H1 (cell line): ENCODE data around the gene ABTB1. TPM values are rescaled to one million over a fixed set of nuclear protein-coding genes. Genes with fewer than 3 reads are reported as not detected.
A peak's percentile ranks its signal among the peaks of the same experiment; 100 is the strongest.

Source experiments
- CTCF ChIA-PET: fragments of 300-600 bp; sonication (Branson Sonifier 250); formaldehyde crosslinking; loops from one replicate; lab custom pipeline; 2021; ENCODE audit not compliant: partially characterized antibody; lab: Charles Lee
- POLR2A ChIA-PET: fragments of 300-600 bp; sonication (Branson Sonifier 250); formaldehyde crosslinking; loops from one replicate; lab custom pipeline; 2021; ENCODE audit warnings: inconsistent platforms; ENCODE audit not compliant: partially characterized antibody; lab: Charles Lee
- DNase-seq, 2 experiments: peaks; one replicate each; pipeline versions ENCODE4 v3.0.0 to v3.0.0-alpha.2; 2010 to 2022; ENCODE audit warnings: low spot score in 2 of 2, low read depth in 1 of 2, mixed read lengths in 1 of 2
- FAIRE-seq: peaks from 2 replicates; lab custom pipeline; 2011; peaks lifted over from hg19 to GRCh38; lab: Jason Lieb, UNC
- H2AFZ ChIP-seq: 2 replicates; pipeline ENCODE4 v1.8.1; 2012; ENCODE audit warnings: low read length, inconsistent platforms
- H2AK5ac ChIP-seq: 2 replicates; pipeline ENCODE4 v1.6.1; 2013; ENCODE audit warnings: low read depth, low read length
- H2BK120ac ChIP-seq: replicated peaks from 2 replicates; pipeline ENCODE3; 2013; ENCODE audit warnings: low read depth, low read length, inconsistent platforms
- H2BK12ac ChIP-seq: 2 replicates; pipeline ENCODE4 v1.6.1; 2013; ENCODE audit warnings: low read depth, low read length
- H2BK15ac ChIP-seq: 2 replicates; pipeline ENCODE4 v1.6.1; 2013; ENCODE audit warnings: low read length
- H2BK20ac ChIP-seq: 2 replicates; pipeline ENCODE4 v1.6.1; 2013; ENCODE audit warnings: low read length
- H2BK5ac ChIP-seq: 2 replicates; pipeline ENCODE4 v1.6.1; 2013; ENCODE audit warnings: low read depth, low read length
- H3K14ac ChIP-seq: 2 replicates; pipeline ENCODE4 v1.6.1; 2013; ENCODE audit warnings: inconsistent platforms; ENCODE audit not compliant: insufficient read length
- H3K18ac ChIP-seq: 2 replicates; pipeline ENCODE4 v1.6.1; 2013; ENCODE audit warnings: low read length; ENCODE audit errors: extremely low read depth
- H3K23ac ChIP-seq: 2 replicates; pipeline ENCODE4 v1.6.1; 2013; ENCODE audit warnings: inconsistent platforms; ENCODE audit not compliant: insufficient read length
- H3K23me2 ChIP-seq: 2 replicates; pipeline ENCODE4 v1.6.1; 2013; ENCODE audit warnings: low read depth, low read length
- H3K27ac ChIP-seq: 2 replicates; pipeline ENCODE4 v1.6.1; 2011; ENCODE audit warnings: low read depth, low read length, inconsistent platforms
- H3K27me3 ChIP-seq, 4 experiments: replicated peaks in 1 of 4; 1 replicate in 1 of 4; 2 replicates in 3 of 4; pipeline versions ENCODE4 v1.6.1 to v1.8.1; 2011 to 2013; ENCODE audit warnings: low read length in 3 of 4, mild to moderate bottlenecking in 3 of 4, inconsistent platforms in 2 of 4, mixed read lengths in 2 of 4, moderate library complexity in 1 of 4; ENCODE audit not compliant: control insufficient read depth in 3 of 4, insufficient read depth in 3 of 4; ENCODE audit errors: extremely low read depth in 1 of 4
- H3K36me3 ChIP-seq, 4 experiments: 2 replicates each; pipeline versions ENCODE4 v1.6.1 to v1.8.1; 2011 to 2013; ENCODE audit warnings: mild to moderate bottlenecking in 4 of 4, low read length in 3 of 4, moderate library complexity in 2 of 4, control low read depth in 1 of 4, inconsistent platforms in 1 of 4; ENCODE audit not compliant: insufficient read depth in 4 of 4, control insufficient read depth in 2 of 4
- H3K4ac ChIP-seq: replicated peaks from 2 replicates; pipeline ENCODE3; 2013; ENCODE audit warnings: low read length, low read depth, mixed read lengths, inconsistent platforms; ENCODE audit not compliant: insufficient read length
- H3K4me1 ChIP-seq, 4 experiments: replicated peaks in 1 of 4; 1 replicate in 1 of 4; 2 replicates in 3 of 4; pipeline versions ENCODE4 v1.6.1 to v1.8.1; 2011 to 2013; ENCODE audit warnings: low read length in 3 of 4, inconsistent platforms in 2 of 4, mixed read lengths in 1 of 4; ENCODE audit not compliant: insufficient read depth in 4 of 4, control insufficient read depth in 3 of 4
- H3K4me2 ChIP-seq, 2 experiments: 2 replicates each; pipeline versions ENCODE4 v1.6.1 to v1.8.1; 2011 to 2013; ENCODE audit warnings: low read depth in 2 of 2, low read length in 2 of 2, control low read depth in 1 of 2, inconsistent platforms in 1 of 2, mild to moderate bottlenecking in 1 of 2; ENCODE audit not compliant: insufficient read depth in 1 of 2
- H3K4me3 ChIP-seq, 4 experiments: fragments of 200-600, 300-600 bp in 1 of 4; sonication (generic), shearing (Covaris generic), sonication (Bioruptor Twin) in 1 of 4; 2 replicates each; pipeline versions ENCODE4 v1.5.1 to v1.8.1; 2011 to 2016; ENCODE audit warnings: low read length in 4 of 4, low read depth in 3 of 4, control low read depth in 2 of 4, inconsistent platforms in 2 of 4, mild to moderate bottlenecking in 2 of 4, mixed read lengths in 1 of 4, moderate library complexity in 1 of 4; ENCODE audit not compliant: insufficient read depth in 2 of 4; ENCODE audit errors: extremely low read depth in 1 of 4
- H3K56ac ChIP-seq: replicated peaks from 2 replicates; pipeline ENCODE3; 2013; ENCODE audit warnings: low read depth, mild to moderate bottlenecking, mixed read lengths, low read length, inconsistent platforms; ENCODE audit not compliant: insufficient read length
- H3K79me1 ChIP-seq: 2 replicates; pipeline ENCODE4 v1.6.1; 2013; ENCODE audit warnings: low read depth, low read length, control low read depth
- H3K79me2 ChIP-seq, 2 experiments: 2 replicates each; pipeline versions ENCODE4 v1.6.1 to v1.8.1; 2012 to 2013; ENCODE audit warnings: low read length in 2 of 2, mild to moderate bottlenecking in 2 of 2, inconsistent platforms in 1 of 2; ENCODE audit not compliant: insufficient read depth in 2 of 2, control insufficient read depth in 1 of 2
- H3K9ac ChIP-seq, 4 experiments: replicated peaks in 1 of 4; 1 replicate in 1 of 4; 2 replicates in 3 of 4; pipeline versions ENCODE4 v1.6.1 to v1.8.1; 2011 to 2013; ENCODE audit warnings: low read depth in 3 of 4, low read length in 3 of 4, control low read depth in 2 of 4, mild to moderate bottlenecking in 2 of 4, moderate library complexity in 2 of 4, inconsistent platforms in 1 of 4; ENCODE audit errors: extremely low read depth in 1 of 4
- H3K9me3 ChIP-seq, 2 experiments: 2 replicates each; pipeline versions ENCODE4 v1.6.1 to v1.8.1; 2012 to 2013; ENCODE audit warnings: mild to moderate bottlenecking in 2 of 2, moderate library complexity in 2 of 2, control low read depth in 1 of 2, inconsistent platforms in 1 of 2, low read depth in 1 of 2, low read length in 1 of 2, mixed read lengths in 1 of 2; ENCODE audit not compliant: insufficient read depth in 2 of 2
- H4K20me1 ChIP-seq, 2 experiments: replicated peaks in 1 of 2; 2 replicates each; pipeline versions ENCODE3 to v1.8.1; 2011 to 2013; ENCODE audit warnings: inconsistent platforms in 2 of 2, low read length in 2 of 2, mild to moderate bottlenecking in 1 of 2; ENCODE audit not compliant: insufficient read depth in 2 of 2, control insufficient read depth in 1 of 2
- H4K5ac ChIP-seq: 2 replicates; pipeline ENCODE4 v1.6.1; 2013; ENCODE audit warnings: low read length, low read depth, mixed read lengths, inconsistent platforms; ENCODE audit not compliant: insufficient read length
- H4K8ac ChIP-seq: 2 replicates; pipeline ENCODE4 v1.8.0; 2013; ENCODE audit warnings: mild to moderate bottlenecking, moderate library complexity, low read length, inconsistent platforms; ENCODE audit not compliant: insufficient read depth; ENCODE audit errors: extremely low read depth
- H4K91ac ChIP-seq: replicated peaks from 2 replicates; pipeline ENCODE3; 2013; ENCODE audit warnings: low read length, mixed read lengths, inconsistent platforms; ENCODE audit not compliant: insufficient read length
- JUND ChIP-seq: IDR thresholded peaks from 2 replicates; pipeline ENCODE4 v1.6.1; 2011; ENCODE audit warnings: mild to moderate bottlenecking, improper control_type of control experiment, low read length
- TAF1 ChIP-seq: IDR thresholded peaks from 2 replicates; pipeline ENCODE4 v1.6.1; 2011; ENCODE audit warnings: mild to moderate bottlenecking, low read depth, low read length
- WGBS, 2 experiments: shearing (Covaris generic) in 1 of 2; methylation state at CpG; one replicate each; pipeline versions ENCODE4 v1.1.6 to v1.1.7; 2013 to 2015; ENCODE audit warnings: low lambda C conversion rate in 2 of 2, mixed read lengths in 2 of 2, inconsistent platforms in 1 of 2, low coverage in 1 of 2, missing lambda C conversion rate in 1 of 2; ENCODE audit not compliant: insufficient replicate concordance in 2 of 2, insufficient coverage in 1 of 2, insufficient read length in 1 of 2; ENCODE audit errors: extremely low coverage in 1 of 2, missing lambda C conversion rate in 1 of 2; 5-methylcytosine and 5-hydroxymethylcytosine counted together
- polyA plus RNA-seq, 7 experiments: library from polyadenylated mRNA; depleted of rRNA in 3 of 7; stranded (reverse) in 5 of 7; unstranded in 2 of 7; fragments of >200 nt in 5 of 7; fragments of 200-250 nt in 2 of 7; gene quantifications; 1 replicate in 5 of 7; 2 replicates in 1 of 7; 4 replicates in 1 of 7; pipeline versions ENCODE4 v1.2.1 to v1.2.3, GENCODE V29; 2011 to 2013; ENCODE audit warnings: missing spikeins in 2 of 7, mixed read lengths in 2 of 7
- total RNA-seq: library from RNA; stranded (reverse); fragmentation: NEBNext Ultra II Directional; extraction: Animal tissue kit (Norgen Biotek cat#: 25700); gene quantifications from 2 replicates; pipeline ENCODE4 v1.2.1, GENCODE V29; 2021

Gene ABTB1
- total and polyA plus RNA-seq, 2 of the 8 experiments (the other 6 are each of a cell fraction or from before 2014, with no cell fraction given), result 7.1 to 9.4 TPM

DNA sequence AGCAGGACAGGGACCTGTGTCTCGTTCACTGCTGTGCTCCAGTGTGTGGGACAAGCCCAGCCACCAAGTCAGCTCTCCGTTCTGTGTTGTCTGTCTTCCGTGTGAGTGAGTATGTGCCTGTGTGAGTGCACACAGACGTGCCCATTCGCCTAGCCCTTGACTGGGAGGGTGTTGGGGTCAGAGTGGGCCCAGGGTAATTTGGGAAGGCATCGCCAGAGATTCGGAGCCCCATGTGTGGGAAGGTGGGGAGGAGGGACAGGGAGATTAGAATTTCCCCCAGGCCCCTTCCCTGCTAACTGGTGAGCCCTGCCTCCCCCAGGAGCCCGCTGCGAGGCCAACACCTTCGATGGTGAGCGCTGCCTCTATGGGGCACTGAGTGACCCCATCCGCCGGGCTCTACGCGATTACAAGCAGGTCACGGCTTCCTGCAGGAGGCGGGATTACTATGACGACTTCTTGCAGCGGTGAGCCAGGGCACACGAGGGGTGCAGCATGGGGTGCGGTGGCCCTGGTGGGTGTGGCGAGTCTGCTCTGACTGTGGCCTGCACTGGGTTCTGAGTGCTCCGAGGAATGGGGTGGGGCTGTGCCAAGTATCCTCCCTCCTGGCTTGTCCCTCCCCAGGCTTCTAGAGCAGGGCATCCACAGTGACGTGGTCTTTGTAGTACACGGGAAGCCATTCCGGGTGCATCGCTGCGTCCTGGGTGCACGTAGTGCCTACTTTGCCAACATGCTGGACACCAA is 3.1 kb downstream of the ABTB1 start:
- Histone ChIP-seq H3K27ac (no peak overlapping the region), H2BK20ac (no peak overlapping the region), H2BK5ac (no peak overlapping the region), H2BK15ac (no peak overlapping the region), H2BK120ac (no peak overlapping the region), H3K36me3 (no peaks in the 10 kb centered on the region), H3K4me2 (no peak overlapping the region), H4K20me1 (peaks cover 0 to 2% of the 10 kb centered on the region in 2 experiments), H3K4me1 (peaks cover 0 to 14% (median 10%) of the 10 kb centered on the region in 4 experiments; a peak in 6 of 7 replicates), H2BK12ac (no peak overlapping the region), H3K9ac (0 out of 7 replicates have a peak overlapping the region, but pooled peaks of 1 of the 4 experiments have one; percentile 27), H3K23ac (no peak overlapping the region), H3K23me2 (peaks cover 12% of the 10 kb centered on the region; the same call in 1 of the 2 replicates), H4K91ac (no peak overlapping the region), H4K5ac (no peak overlapping the region), H3K14ac (no peak overlapping the region), H3K9me3 (no peaks in the 10 kb centered on the region), H4K8ac (peak overlapping the region; percentile 62), H3K79me1 (no peaks in the 10 kb centered on the region), H3K18ac (no peak overlapping the region), H3K79me2 (no peaks in the 10 kb centered on the region), H3K27me3 (no peaks in the 10 kb centered on the region; a peak in 2 of 7 replicates), H2AFZ (no peak overlapping the region), H3K56ac (no peak overlapping the region), H3K4me3 (no peak overlapping the region), H2AK5ac (no peak overlapping the region), H3K4ac (peak overlapping the region; percentile 44)
- 89% methylated on average over 29 of the region's 29 CpGs; no CpG with 5 or more reads in 1 of the 2 experiments for WGBS, 2 experiments
- FAIRE-seq (no peak), DNase-seq (peak in 1 of 2 experiments; percentile 39)
- ChIA-PET CTCF (interaction anchor here (0.6 to 9.6 kb wide), 2 partner anchors 17 to 156 kb away, joined by 3 to 172 read pairs; no protein-coding TSS in a partner anchor), POLR2A (interaction anchor here (1.4 kb wide), 1 partner anchor 78 kb away, joined by 5 read pairs; the partner anchor contains the start of gene MCM2)
- TF ChIP-seq TAF1 (no peak), JUND (no peak)
